ENCODE results near the gene E2F1.

Gene E2F1

DNA sequence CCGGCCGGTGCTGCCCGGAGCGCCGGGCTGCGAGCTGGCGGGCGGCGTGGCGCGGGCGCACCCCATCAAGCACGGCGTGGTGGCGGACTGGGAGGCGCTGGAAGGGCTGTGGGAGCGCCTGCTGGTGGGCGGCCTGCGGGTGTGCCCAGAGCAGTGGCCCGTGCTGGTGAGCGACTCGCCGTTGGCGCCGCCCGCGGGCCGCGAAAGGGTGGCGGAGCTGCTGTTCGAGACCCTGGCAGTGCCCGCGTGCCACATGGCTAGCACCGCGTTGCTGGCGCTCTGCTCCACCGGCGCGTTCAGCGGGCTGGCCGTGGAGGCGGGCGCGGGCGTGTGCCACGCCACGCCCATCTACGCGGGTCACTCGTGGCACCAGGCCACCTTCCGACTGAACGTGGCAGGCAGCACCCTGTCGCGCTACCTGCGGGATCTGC is 18.9 kb downstream of the E2F1 start:
- Histone ChIP-seq H3K4me3 (ENCODE audit: low read length) (peak overlapping the region; percentile 91), H3K27me3 (ENCODE audit: control insufficient read depth, low read length) (no peaks in the 10 kb centered on the region), H3F3A (ENCODE audit: control insufficient read depth, insufficient read depth) (peaks cover 11% of the 10 kb centered on the region), H4K20me1 (ENCODE audit: control insufficient read depth, insufficient read depth, low read depth, low read length) (no peaks in the 10 kb centered on the region), H3K4me1 (ENCODE audit: control insufficient read depth, low read length) (peaks cover 56% of the 10 kb centered on the region), H3K4me2 (ENCODE audit: low read length) (peak overlapping the region; percentile 97), H3K9me3 (ENCODE audit: control insufficient read depth, insufficient read depth, low read length) (no peaks in the 10 kb centered on the region), H3K79me2 (ENCODE audit: control insufficient read depth, low read length) (peaks cover 18% of the 10 kb centered on the region), H3K27ac (ENCODE audit: low read depth, low read length) (peak overlapping the region; percentile 62), H3K9me2 (replicated peaks; ENCODE audit: control insufficient read depth, low read length) (no peaks in the 10 kb centered on the region), H3K36me3 (ENCODE audit: control insufficient read depth, low read length) (peaks cover 18% of the 10 kb centered on the region)
- no peak for TF ChIP-seq EZH2phosphoT487 (IDR thresholded peaks at IDR 0.05; ENCODE audit: borderline replicate concordance, low read length)
- TF ChIP-seq, protein P1, sequence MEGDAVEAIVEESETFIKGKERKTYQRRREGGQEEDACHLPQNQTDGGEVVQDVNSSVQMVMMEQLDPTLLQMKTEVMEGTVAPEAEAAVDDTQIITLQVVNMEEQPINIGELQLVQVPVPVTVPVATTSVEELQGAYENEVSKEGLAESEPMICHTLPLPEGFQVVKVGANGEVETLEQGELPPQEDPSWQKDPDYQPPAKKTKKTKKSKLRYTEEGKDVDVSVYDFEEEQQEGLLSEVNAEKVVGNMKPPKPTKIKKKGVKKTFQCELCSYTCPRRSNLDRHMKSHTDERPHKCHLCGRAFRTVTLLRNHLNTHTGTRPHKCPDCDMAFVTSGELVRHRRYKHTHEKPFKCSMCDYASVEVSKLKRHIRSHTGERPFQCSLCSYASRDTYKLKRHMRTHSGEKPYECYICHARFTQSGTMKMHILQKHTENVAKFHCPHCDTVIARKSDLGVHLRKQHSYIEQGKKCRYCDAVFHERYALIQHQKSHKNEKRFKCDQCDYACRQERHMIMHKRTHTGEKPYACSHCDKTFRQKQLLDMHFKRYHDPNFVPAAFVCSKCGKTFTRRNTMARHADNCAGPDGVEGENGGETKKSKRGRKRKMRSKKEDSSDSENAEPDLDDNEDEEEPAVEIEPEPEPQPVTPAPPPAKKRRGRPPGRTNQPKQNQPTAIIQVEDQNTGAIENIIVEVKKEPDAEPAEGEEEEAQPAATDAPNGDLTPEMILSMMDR (IDR thresholded peaks at IDR 0.05; ENCODE audit: low read depth, low read length, poor library complexity, severe bottlenecking), result no peak

DNA sequence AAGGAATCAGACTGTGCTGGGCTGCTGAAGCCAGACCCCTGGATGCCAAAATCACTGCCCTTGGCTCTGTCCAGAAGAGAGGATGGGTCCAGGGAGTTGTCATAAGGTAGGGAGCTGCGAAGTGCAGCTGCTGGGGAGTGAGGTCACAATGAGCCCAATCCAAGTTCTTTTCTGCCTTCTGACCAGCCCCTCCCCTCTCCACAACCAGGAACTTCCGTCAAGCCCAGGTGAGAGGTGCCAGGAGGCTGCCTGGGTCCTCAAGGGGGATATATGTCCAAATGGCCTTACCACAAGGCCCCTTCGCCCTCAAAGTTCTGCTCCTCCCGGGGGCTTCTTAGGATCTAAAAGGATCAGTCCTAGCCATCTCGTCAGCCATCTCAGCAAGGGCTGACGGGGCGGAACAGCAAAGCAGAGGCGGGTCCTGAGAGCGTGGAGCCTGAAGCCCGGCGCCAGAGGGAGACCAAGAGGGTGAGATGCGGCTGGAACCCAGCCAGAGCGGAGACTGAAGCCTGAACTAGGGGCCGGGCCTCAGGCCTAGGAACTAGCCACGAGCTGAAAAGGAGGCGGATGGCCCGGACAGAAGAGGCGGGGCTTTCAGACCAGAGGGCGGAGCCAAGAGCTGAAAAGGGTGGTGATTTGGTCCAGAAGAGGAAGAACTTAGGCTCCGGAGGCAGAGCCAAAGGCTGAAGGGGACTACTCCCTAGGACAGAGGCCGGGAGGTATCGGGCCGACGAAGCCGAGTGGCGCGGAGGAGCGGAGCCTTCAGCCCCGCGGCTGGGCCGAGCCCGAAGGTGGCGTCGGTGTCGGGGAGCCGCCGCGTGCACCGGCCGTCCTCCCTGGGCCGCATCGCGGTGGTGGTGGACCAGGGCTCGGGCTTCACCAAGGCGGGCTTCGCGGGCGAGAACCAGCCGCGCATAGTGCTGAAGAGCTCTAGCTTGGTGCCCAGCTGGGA is 19.6 kb downstream of the E2F1 start, which contains the start of gene ACTL10:
ACTL10 (plus strand) TSS at position 651 of the 952 bp plus-strand sequence. CDS start 555 bp downstream, outside the sequence.
- peak within 1 kb of the TSS; percentile 97 for H3K4me2 ChIP-seq (ENCODE audit: low read length)
- peaks cover 11% of the 10 kb centered on the region for H3F3A ChIP-seq (ENCODE audit: control insufficient read depth, insufficient read depth)
- H3K9me3 ChIP-seq (ENCODE audit: control insufficient read depth, insufficient read depth, low read length), result no peaks in the 10 kb centered on the region
- peaks cover 56% of the 10 kb centered on the region for H3K4me1 ChIP-seq (ENCODE audit: control insufficient read depth, low read length)
- no peaks in the 10 kb centered on the region for H3K9me2 ChIP-seq (replicated peaks; ENCODE audit: control insufficient read depth, low read length)
- peak within 1 kb of the TSS; percentile 62 for H3K27ac ChIP-seq (ENCODE audit: low read depth, low read length)
- TF ChIP-seq, protein P1 (IDR thresholded peaks at IDR 0.05; ENCODE audit: low read depth, low read length, poor library complexity, severe bottlenecking), result no peak
- no peak for TF ChIP-seq EZH2phosphoT487 (IDR thresholded peaks at IDR 0.05; ENCODE audit: borderline replicate concordance, low read length)
- peaks cover 14% of the 10 kb centered on the region for H3K36me3 ChIP-seq (ENCODE audit: control insufficient read depth, low read length)
- H3K4me3 ChIP-seq (ENCODE audit: low read length), result peak within 1 kb of the TSS; percentile 91
- H3K79me2 ChIP-seq (ENCODE audit: control insufficient read depth, low read length), result peaks cover 18% of the 10 kb centered on the region
- H3K27me3 ChIP-seq (ENCODE audit: control insufficient read depth, low read length), result no peaks in the 10 kb centered on the region
- H4K20me1 ChIP-seq (ENCODE audit: control insufficient read depth, insufficient read depth, low read depth, low read length), result no peaks in the 10 kb centered on the region

DNA sequence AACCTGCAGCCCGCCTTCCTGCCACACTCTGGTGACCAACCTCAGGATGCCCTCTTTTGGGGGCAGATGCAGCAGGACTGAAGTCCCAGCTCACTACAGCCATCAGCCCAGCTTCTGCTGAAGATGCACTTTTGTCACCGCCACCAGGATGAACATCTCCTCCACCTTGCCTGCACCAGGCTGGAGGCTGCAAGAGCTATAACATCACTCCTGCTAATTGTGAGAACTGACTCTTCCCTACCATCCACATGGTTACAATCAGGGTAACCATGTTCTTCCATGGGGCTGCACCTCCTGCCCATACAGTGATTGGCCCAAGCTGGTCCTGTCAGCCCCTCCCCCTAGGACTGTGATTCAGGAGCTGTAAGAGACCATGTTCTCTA is 21.4 kb downstream of the E2F1 start:
- TF ChIP-seq, protein P1 (IDR thresholded peaks at IDR 0.05; ENCODE audit: low read depth, low read length, poor library complexity, severe bottlenecking), result no peak
- TF ChIP-seq EZH2phosphoT487 (IDR thresholded peaks at IDR 0.05; ENCODE audit: borderline replicate concordance, low read length), result no peak
- Histone ChIP-seq H3K9me2 (replicated peaks; ENCODE audit: control insufficient read depth, low read length) (no peaks in the 10 kb centered on the region), H3K36me3 (ENCODE audit: control insufficient read depth, low read length) (peaks cover 14% of the 10 kb centered on the region), H3K4me1 (ENCODE audit: control insufficient read depth, low read length) (peaks cover 55% of the 10 kb centered on the region), H3F3A (ENCODE audit: control insufficient read depth, insufficient read depth) (peaks cover 10% of the 10 kb centered on the region), H4K20me1 (ENCODE audit: control insufficient read depth, insufficient read depth, low read depth, low read length) (no peaks in the 10 kb centered on the region), H3K27me3 (ENCODE audit: control insufficient read depth, low read length) (no peaks in the 10 kb centered on the region), H3K9me3 (ENCODE audit: control insufficient read depth, insufficient read depth, low read length) (no peaks in the 10 kb centered on the region), H3K4me3 (ENCODE audit: low read length) (no peak overlapping the region), H3K4me2 (ENCODE audit: low read length) (peak overlapping the region; percentile 94), H3K79me2 (ENCODE audit: control insufficient read depth, low read length) (peaks cover 18% of the 10 kb centered on the region), H3K27ac (ENCODE audit: low read depth, low read length) (no peak overlapping the region)

Data from DOHH2 (cell line).